HT-29 (cell line): ENCODE data around the gene CPS1. TPM values are rescaled to one million over a fixed set of nuclear protein-coding genes. Genes with fewer than 3 reads are reported as not detected.

ENCODE experiments used
- DNase-seq: peaks from one replicate; pipeline ENCODE4 v3.0.0-alpha.2; 2015; ENCODE audit warnings: low spot score
- total RNA-seq: library from RNA; depleted of rRNA; stranded (reverse); fragments of >200 nt; shearing (Covaris generic); gene quantifications from 2 replicates; pipeline ENCODE4 v1.2.3, GENCODE V29; 2014

The CPS1 gene
- total RNA-seq, 1 experiment from 2014 or later, result not detected

- DNase-seq, result no peak
Measured at GRCh38 chr2:210546424-210547208, 9.8 kb upstream of the CPS1 start.

DNA sequence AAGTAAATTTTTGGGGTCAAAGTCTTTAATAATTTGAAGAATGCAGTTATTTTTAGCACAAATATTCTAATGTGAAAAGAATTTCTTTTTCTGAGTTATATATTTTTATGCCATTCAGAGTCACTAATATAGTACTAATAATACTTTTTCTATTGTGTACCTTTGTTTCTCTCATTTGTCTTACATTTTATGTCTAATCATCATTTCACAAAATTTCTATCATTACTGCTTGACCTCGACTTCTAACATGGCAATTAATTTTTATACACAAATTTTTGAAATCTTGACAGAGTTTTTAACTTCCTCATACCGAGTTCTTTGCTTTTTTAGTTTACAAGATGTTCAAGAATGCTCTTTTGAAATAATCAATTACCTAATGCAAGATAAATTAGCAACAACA, 8.4 kb upstream of the CPS1 start:
- DNase-seq, result no peak

DNA sequence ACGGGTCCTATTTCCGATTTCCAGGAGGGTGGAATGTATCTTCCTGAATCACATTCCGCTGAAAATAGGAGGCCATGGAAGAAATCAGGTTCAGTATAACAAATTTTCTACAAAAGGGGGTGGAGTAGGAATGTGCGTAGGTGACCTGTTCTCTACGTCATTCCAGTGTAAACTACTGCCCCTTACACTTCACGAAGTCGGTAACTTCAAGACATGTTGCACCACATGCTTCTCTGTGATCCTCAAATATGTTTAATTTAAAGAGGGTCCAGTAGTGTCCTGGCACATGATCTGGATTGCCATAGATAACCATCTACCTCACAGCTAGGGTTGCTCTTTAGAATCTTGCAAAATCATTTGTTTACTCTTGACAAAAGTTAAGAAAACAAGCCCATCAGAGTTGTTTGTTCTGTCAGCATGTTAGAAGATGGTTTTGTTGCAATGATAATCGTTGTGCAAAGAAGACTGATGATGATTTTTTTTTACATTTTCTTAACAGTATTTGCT, 7.5 kb upstream of the CPS1 start:
- no peak for DNase-seq

DNA sequence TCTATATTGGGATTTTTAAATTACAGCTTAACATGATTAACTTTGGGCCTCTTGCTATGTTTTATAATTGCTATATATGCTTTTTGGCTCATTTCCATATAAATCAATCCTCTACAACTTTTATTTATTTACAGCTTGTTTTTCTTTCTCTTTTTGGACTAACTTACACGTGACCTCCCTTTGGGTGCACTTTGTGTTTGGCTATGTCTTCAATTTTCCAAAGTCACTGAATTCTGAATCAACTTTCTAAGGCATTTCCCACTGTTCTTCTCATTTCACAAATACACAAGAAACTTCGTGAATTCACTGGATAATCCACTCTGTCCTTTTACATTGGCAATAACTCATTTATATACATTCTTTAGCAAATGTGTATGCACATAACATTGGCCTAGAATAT, 5.4 kb upstream of the CPS1 start:
- no peak for DNase-seq

DNA sequence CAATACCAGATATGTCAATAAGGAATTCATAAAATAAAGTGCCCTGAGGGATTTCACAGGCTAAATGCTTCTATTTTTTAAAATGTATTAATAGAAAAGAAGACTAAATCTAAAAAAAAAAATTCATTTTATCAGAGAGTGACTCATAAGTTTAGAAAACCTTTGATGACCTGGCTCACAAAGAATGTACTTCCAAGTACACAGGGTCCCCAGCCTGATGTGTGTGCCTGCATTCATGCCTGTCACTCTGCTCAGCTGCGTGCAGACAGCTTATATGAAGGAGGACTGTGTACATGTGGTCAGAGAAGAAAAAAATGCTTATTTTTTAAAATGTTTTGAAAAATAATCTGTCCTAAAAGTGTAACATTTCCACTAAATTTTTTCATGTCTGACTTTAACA, 3.0 kb upstream of the CPS1 start:
- DNase-seq, result no peak

DNA sequence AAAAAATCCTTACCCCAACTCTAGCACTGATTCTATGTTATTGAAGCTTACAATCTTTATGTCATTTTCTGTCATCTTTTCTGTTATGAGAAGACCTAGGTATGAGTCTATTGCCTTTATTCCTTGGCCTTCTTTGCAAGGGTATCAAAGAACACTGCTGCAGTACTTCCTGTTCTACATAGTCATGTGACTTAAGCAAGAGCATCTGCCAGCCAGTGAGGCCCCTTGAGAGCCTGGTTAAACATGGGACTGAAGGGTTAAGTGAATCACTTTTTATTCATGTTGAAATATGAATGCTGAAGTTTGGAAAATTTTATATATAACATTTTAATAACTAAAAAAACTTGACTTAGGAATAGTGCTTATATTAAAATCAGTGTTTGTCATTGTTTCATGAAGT, 844 bp upstream of the CPS1 start:
- no peak for DNase-seq

DNA sequence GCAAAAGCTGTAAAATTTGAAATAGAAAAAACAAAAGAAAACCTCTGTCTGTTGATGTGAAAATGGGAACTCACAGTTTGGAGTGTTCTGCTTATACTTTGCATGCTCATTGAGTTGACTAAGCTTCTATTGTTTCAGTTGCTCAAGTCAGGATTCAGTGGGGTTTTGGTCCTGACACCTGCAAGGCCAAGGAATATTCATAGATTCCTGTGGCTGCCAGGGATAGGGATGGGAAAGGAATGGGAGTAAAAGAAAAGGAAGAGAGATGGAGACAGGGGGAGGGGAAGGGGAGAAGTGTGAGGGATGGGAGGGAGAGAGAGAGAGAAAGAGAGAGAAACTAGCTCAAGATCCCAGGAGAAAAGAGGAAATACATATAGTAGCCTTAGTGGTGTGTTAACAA, 1.3 kb downstream of the CPS1 start:
- DNase-seq, result no peak

DNA sequence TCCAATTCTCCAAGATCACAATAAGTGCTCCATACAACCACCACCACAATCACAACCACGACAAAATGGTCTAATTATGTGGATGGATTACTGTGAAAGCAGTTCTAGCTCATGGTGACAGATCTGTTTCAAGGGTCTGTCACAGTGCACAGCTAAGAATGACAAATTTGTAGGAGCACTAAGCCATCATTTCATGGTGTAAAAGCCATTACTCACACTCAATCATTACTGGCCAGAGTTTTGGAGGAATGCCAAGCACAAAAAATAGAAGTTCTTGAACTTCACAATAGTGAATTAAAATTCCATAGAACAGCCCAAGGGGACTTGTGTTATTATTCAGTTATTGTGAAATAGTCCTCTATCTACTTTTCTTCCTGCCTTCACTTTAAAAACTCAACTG, 2.3 kb downstream of the CPS1 start:
- no peak for DNase-seq

- DNase-seq, result no peak
Measured at GRCh38 chr2:210559182-210559581, 2.8 kb downstream of the CPS1 start.

DNA sequence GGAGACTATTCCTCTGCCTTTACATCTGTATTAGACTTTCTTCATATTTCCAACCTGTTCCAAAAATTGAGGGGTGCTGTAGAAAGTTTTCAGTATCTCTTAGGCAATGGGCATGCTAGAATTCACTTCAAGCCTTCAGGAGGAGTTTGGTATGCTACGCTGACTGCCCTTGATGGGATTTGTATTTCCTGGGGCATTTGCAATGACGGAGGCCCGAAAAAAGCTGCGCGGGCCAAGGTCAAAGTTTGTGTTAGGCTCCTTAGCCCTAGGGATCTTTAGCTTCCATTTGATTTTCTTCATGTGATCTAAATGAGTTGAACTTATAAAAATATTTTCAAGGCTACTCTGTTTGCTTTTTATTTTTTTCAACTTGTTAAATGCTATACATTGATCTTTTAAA, 5.1 kb downstream of the CPS1 start:
- no peak for DNase-seq

- DNase-seq, result no peak
Measured at GRCh38 chr2:210562091-210562490, 5.7 kb downstream of the CPS1 start.

- DNase-seq, result no peak
Measured at GRCh38 chr2:210562502-210563080, 6.2 kb downstream of the CPS1 start.

DNA sequence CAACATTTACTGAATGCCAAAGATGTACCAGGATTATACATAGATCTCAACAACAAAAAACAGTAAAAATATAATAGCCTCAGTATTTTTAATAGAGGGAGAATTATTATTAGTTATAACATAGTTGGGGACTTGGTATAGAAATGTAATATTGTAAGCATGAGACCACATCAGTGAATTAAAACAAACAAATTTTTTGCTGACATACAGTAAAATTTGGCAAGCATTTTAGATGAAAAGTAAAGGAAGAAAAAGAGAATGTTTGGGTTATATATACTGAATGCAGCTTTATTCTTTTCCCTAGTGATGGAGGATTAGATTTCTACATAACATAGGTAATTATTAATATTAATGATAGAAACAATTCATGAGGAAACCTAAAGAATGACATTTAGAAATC, 10.9 kb downstream of the CPS1 start:
- DNase-seq, result no peak

GRCh38 chr2:210568108-210568507, 11.7 kb downstream of the CPS1 start:
- DNase-seq, result no peak

GRCh38 chr2:210577263-210578071, 21.1 kb downstream of the CPS1 start:
- DNase-seq, result peak; percentile 57

- DNase-seq, result peak; percentile 21
Measured at GRCh38 chr2:210584834-210585233, 28.4 kb downstream of the CPS1 start.

GRCh38 chr2:210586381-210586780, 30.0 kb downstream of the CPS1 start:
- no peak for DNase-seq

DNA sequence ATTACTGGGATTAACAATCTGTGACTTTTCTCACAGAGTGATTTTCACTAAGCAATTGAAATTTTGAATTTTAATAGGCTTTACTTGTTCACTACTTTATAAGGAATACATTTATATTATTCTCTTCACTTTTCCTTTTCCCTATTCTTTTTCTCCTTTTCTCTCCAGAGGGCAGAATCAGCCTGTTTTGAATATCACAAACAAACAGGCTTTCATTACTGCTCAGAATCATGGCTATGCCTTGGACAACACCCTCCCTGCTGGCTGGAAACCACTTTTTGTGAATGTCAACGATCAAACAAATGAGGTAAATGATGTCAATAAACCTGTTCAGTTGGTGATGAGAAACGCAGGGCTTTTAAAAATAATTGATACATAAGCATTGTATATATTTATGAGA, 35.3 kb downstream of the CPS1 start:
- no peak for DNase-seq

GRCh38 chr2:210592726-210593125, 36.3 kb downstream of the CPS1 start:
- DNase-seq, result no peak

DNA sequence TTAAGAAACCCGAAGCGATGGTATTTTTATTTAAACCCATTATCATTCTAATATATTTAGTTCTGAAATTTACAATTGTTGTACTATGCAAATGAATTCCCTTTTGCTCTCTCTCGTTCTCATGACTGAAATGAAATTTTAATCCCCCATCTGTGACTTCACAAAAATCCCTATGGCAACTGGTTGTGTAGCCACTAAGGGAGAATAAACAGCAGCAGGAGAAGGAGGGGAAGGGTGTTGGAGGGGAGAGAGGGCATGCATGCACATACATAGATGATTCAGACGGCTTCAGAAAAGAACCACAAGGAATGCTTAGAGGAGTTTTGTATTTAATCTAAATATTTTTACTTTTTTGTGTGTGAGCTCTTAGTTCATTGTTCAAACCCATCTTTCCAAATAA, 36.8 kb downstream of the CPS1 start:
- no peak for DNase-seq

DNA sequence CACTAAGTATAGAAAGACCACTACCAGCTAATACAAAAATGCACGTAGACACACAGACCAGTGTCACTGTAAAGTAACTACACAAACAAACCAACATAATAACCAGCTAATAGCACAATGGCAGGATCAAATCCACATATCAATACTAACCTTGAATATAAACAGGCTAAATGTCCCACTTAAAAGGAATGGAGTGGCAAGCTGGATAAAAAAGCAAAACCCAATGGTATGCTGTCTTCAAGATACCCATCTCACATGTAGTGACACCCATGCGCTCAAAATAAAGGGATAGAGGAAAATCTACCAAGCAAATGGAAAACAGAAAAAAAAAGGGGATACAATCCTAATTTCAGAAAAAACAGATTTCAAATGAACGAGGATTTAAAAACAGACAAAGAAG, 41.8 kb downstream of the CPS1 start:
- no peak for DNase-seq

- no peak for DNase-seq
Measured at GRCh38 chr2:210599476-210599875, 43.1 kb downstream of the CPS1 start.

DNA sequence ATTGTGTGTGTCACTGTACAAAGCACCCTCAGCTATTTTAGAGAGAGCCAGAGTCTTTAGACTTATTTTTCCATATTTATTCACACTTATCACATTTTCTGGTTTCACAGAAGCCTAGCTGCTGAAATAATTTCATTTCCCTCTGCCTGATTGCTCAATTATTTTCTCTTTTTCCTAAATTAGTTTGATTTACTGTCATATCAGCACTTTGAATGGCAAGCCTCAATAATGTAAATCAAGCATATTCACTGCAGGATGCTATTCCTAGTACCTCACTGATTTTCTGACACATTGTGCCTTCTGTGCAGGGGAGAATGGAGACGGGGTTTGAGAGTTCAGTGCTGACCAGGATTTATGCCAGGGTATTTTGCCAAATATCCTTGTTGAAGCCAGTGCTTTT, 48.3 kb downstream of the CPS1 start:
- DNase-seq, result no peak
